ENCODE results near the gene PDSS2.
"Not testable (repeated sequence)": the region's sequence is repeated elsewhere in the genome, so short reads cannot be mapped to it uniquely, and the experiment has no call there.

- TF ChIP-seq CTCF (IDR thresholded peaks at IDR 0.05; ENCODE audit: borderline replicate concordance, extremely low read depth, low read length, poor library complexity, severe bottlenecking); EZH2 (IDR thresholded peaks at IDR 0.05; ENCODE audit: borderline replicate concordance, low read depth, low read length, severe bottlenecking): not testable (repeated sequence)
These were observed 264.6 kb downstream of the PDSS2 start for GRCh38 chr6:107194723-107195122.
